Type B pancreatic cell (in vitro differentiated cells): Measurements from ENCODE around the gene SMARCE1. TPM values are rescaled to one million over a fixed set of nuclear protein-coding genes. Genes with fewer than 3 reads are reported as not detected.

Experiments
- DNase-seq: peaks from one replicate; pipeline ENCODE4 v3.0.0; 2021; ENCODE audit warnings: mixed read lengths; ENCODE audit not compliant: unreplicated experiment; ENCODE audit errors: extremely low spot score
- H3K27ac Mint-ChIP-seq: 2 replicates; pipeline ENCODE4 v1.8.0; 2021; ENCODE audit warnings: mild to moderate bottlenecking, mixed read lengths
- H3K27me3 Mint-ChIP-seq: 2 replicates; pipeline ENCODE4 v1.8.0; 2021; ENCODE audit warnings: mixed read lengths
- H3K36me3 Mint-ChIP-seq: 2 replicates; pipeline ENCODE4 v1.8.0; 2021; ENCODE audit warnings: mixed read lengths
- H3K4me1 Mint-ChIP-seq: one replicate; pipeline ENCODE4 v1.8.0; 2021; ENCODE audit warnings: mixed read lengths; ENCODE audit not compliant: unreplicated experiment
- H3K4me3 Mint-ChIP-seq: 2 replicates; pipeline ENCODE4 v1.8.0; 2021; ENCODE audit warnings: mild to moderate bottlenecking, mixed read lengths
- H3K9me3 Mint-ChIP-seq: 2 replicates; pipeline ENCODE4 v1.8.0; 2021; ENCODE audit warnings: mixed read lengths
- CTCF ChIP-seq: fragments of 200-600 bp; sonication (generic); conservative IDR thresholded peaks from 2 replicates; pipeline ENCODE4 v1.5.0; 2021; ENCODE audit warnings: antibody characterized with exemption, mild to moderate bottlenecking
- total RNA-seq: library from RNA; stranded (reverse); gene quantifications from 2 replicates; pipeline ENCODE4 v1.2.1, GENCODE V29; 2021; ENCODE audit warnings: low replicate concordance

SMARCE1 gene
- total RNA-seq, 1 donor from 2014 or later = 171 TPM

GRCh38 chr17:40602445-40603443 lies 44.9 kb downstream of the SMARCE1 start:
- Mint-ChIP-seq H3K4me1 (peaks cover 12% of the 10 kb centered on the region), H3K4me3 (no peak overlapping the region), H3K27ac (no peak overlapping the region), H3K27me3 (no peaks in the 10 kb centered on the region), H3K36me3 (no peaks in the 10 kb centered on the region), H3K9me3 (no peaks in the 10 kb centered on the region)
- no peak for TF ChIP-seq CTCF
- no peak for DNase-seq

DNA sequence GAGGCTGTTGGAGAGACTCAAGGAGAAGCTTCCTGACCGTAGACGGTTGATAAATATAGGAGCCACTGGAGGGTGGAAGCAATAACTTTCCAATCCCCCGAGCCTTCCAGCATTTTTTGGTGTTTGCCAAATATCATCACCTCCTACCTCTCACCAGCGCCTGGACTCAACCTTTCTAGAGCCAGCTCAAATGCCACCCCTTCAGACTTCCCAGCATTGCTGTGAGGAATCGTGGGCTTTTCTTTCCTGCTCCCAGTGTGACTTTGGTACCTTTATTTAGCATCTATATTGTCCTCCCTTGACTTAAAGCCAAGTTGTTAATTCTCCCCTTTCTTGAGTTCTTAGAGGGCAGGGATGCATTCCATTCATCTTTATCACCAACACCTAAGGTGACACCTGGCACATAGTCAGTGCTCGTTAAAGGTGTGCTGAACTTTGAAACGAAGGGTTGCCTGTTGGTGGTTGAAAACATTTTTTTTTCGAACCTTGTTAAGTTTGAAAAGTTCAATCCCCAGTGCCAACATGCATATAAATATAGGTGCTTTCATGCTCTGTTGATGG lies 47.1 kb downstream of the SMARCE1 start:
- H3K27me3 Mint-ChIP-seq = no peaks in the 10 kb centered on the region
- DNase-seq = no peak
- no peaks in the 10 kb centered on the region for H3K9me3 Mint-ChIP-seq
- H3K36me3 Mint-ChIP-seq = no peaks in the 10 kb centered on the region
- H3K4me1 Mint-ChIP-seq = peaks cover 12% of the 10 kb centered on the region
- no peak overlapping the region for H3K4me3 Mint-ChIP-seq
- TF ChIP-seq CTCF = no peak
- no peak overlapping the region for H3K27ac Mint-ChIP-seq

DNA sequence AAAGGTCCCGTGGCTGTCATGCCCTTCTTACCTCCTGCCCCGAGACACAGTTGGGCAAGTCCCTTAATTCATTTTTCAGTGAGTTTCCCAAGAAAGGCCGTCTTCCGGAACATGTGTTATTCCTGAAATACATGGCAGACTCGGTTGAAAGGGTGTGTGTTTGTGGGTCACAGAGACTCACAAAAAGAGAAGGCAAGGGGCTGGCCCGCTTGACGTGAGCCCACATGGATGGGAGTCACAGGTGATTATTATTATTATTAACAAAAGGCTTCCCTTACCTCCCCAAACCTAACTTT lies 48.2 kb downstream of the SMARCE1 start:
- Mint-ChIP-seq H3K9me3 (no peaks in the 10 kb centered on the region), H3K27ac (no peak overlapping the region), H3K27me3 (no peaks in the 10 kb centered on the region), H3K4me3 (no peak overlapping the region), H3K4me1 (peaks cover 12% of the 10 kb centered on the region), H3K36me3 (no peaks in the 10 kb centered on the region)
- TF ChIP-seq CTCF = no peak
- DNase-seq = no peak

- H3K9me3 Mint-ChIP-seq = no peaks in the 10 kb centered on the region
- no peaks in the 10 kb centered on the region for H3K27me3 Mint-ChIP-seq
- DNase-seq = peak; percentile 18
- H3K27ac Mint-ChIP-seq = no peak overlapping the region
- no peak overlapping the region for H3K4me3 Mint-ChIP-seq
- peaks cover 12% of the 10 kb centered on the region for H3K4me1 Mint-ChIP-seq
- no peak for TF ChIP-seq CTCF
- no peaks in the 10 kb centered on the region for H3K36me3 Mint-ChIP-seq
Observed at GRCh38 chr17:40598619-40599467, 48.8 kb downstream of the SMARCE1 start.

GRCh38 chr17:40598301-40598618 lies 49.4 kb downstream of the SMARCE1 start:
- no peaks in the 10 kb centered on the region for H3K27me3 Mint-ChIP-seq
- no peaks in the 10 kb centered on the region for H3K36me3 Mint-ChIP-seq
- DNase-seq = peak; percentile 24
- peaks cover 12% of the 10 kb centered on the region for H3K4me1 Mint-ChIP-seq
- no peaks in the 10 kb centered on the region for H3K9me3 Mint-ChIP-seq
- H3K27ac Mint-ChIP-seq = no peak overlapping the region
- no peak for TF ChIP-seq CTCF
- no peak overlapping the region for H3K4me3 Mint-ChIP-seq
